Effector memory CD8-positive, alpha-beta T cell (primary cell): ENCODE results near the gene SLC8A1.
"Not testable (repeated sequence)": the region's sequence is repeated elsewhere in the genome, so short reads cannot be mapped to it uniquely, and the experiment has no call there.

ENCODE experiments used
- ATAC-seq: fragments of 150-1000 bp; cut with Tn5 transposase; replicated peaks from 2 replicates; pipeline ENCODE4 v1.10.0; 2021; ENCODE audit warnings: mild to moderate bottlenecking, moderate library complexity
- DNase-seq, 3 experiments: peaks; one replicate each; pipeline ENCODE4 v3.0.0; 2021
- H3K27ac Mint-ChIP-seq, 2 donors: one replicate each; pipeline ENCODE4 v1.8.0; 2022; ENCODE audit warnings: mild to moderate bottlenecking in 2 of 2, mixed read lengths in 2 of 2, moderate library complexity in 2 of 2
- H3K27me3 Mint-ChIP-seq, 2 donors: one replicate each; pipeline ENCODE4 v1.8.0; 2022; ENCODE audit warnings: mixed read lengths in 2 of 2
- H3K36me3 Mint-ChIP-seq: one replicate; pipeline ENCODE4 v1.8.0; 2022; ENCODE audit warnings: mild to moderate bottlenecking, moderate library complexity, mixed read lengths; ENCODE audit not compliant: insufficient read depth
- H3K4me1 Mint-ChIP-seq, 2 donors: one replicate each; pipeline ENCODE4 v1.8.0; 2022; ENCODE audit warnings: low read depth in 2 of 2, mixed read lengths in 2 of 2
- H3K4me3 Mint-ChIP-seq, 2 donors: one replicate each; pipeline ENCODE4 v1.8.0; 2022; ENCODE audit warnings: mild to moderate bottlenecking in 2 of 2, mixed read lengths in 2 of 2, moderate library complexity in 2 of 2
- H3K9me3 Mint-ChIP-seq, 2 donors: one replicate each; pipeline ENCODE4 v1.8.0; 2022; ENCODE audit warnings: mixed read lengths in 2 of 2

Gene SLC8A1

GRCh38 chr2:40095000-40095399 lies 356.9 kb downstream of the SLC8A1 start:
- no peak for DNase-seq
- Mint-ChIP-seq H3K36me3 (no peaks in the 10 kb centered on the region), H3K27ac (no peak overlapping the region), H3K9me3 (no peaks in the 10 kb centered on the region), H3K4me3 (no peak overlapping the region), H3K27me3 (no peaks in the 10 kb centered on the region), H3K4me1 (no peaks in the 10 kb centered on the region)
- ATAC-seq, result no peak

DNA sequence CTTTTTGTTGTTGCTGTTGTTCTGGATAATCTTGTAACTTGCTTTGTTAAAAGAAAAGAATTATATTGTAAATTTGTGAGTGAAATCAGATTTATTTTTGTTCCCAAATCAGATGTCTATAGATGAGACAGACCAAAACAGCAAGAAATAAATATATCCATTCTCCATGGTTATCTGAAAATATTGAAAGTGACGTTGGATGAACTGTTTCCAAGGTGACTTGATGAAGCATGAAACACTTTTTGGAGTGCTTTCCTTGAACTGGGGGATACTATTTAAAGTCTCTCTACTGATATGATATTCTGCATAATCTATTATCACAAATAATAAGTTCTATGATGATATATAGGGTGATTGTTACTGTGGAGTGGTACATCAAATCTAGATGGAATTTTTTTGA lies 357.4 kb downstream of the SLC8A1 start:
- Mint-ChIP-seq H3K36me3 (no peaks in the 10 kb centered on the region), H3K4me3 (no peak overlapping the region), H3K27ac (no peak overlapping the region), H3K27me3 (no peaks in the 10 kb centered on the region), H3K4me1 (no peaks in the 10 kb centered on the region), H3K9me3 (no peaks in the 10 kb centered on the region)
- no peak for DNase-seq
- ATAC-seq, result no peak

- no peaks in the 10 kb centered on the region for H3K36me3 Mint-ChIP-seq
- DNase-seq, result no peak
- no peak overlapping the region for H3K27ac Mint-ChIP-seq
- ATAC-seq, result no peak
- no peaks in the 10 kb centered on the region for H3K4me1 Mint-ChIP-seq
- H3K9me3 Mint-ChIP-seq, result peaks cover 0 to 3% of the 10 kb centered on the region in 2 donors
- H3K27me3 Mint-ChIP-seq, result no peaks in the 10 kb centered on the region
- H3K4me3 Mint-ChIP-seq, result no peak overlapping the region
Measured at GRCh38 chr2:40093021-40093675, 358.7 kb downstream of the SLC8A1 start.

DNA sequence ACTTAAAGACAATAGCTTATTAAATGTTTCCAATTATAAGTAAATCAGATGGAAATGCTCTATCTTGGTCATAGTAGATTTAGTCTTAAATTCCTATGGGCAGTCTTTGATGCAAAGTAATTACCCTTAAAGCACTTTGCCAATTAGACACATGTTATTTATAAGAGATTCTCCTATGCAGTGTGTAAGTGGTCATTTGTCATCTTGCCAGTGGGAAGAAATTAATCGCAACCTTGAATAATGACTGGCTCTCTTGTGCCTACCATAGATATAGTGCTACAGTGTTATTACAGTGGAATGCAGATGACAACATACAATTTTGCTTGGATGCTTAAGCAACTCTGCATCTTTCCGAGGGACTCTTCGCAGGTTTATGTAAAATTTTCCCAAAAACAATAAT lies 361.8 kb downstream of the SLC8A1 start:
- no peaks in the 10 kb centered on the region for H3K4me1 Mint-ChIP-seq
- peaks cover 0 to 8% of the 10 kb centered on the region in 2 donors for H3K9me3 Mint-ChIP-seq
- H3K4me3 Mint-ChIP-seq, result no peak overlapping the region
- H3K27ac Mint-ChIP-seq, result no peak overlapping the region
- no peak for ATAC-seq
- no peak for DNase-seq
- H3K36me3 Mint-ChIP-seq, result no peaks in the 10 kb centered on the region
- H3K27me3 Mint-ChIP-seq, result no peaks in the 10 kb centered on the region

GRCh38 chr2:40087927-40088326 lies 364.0 kb downstream of the SLC8A1 start:
- peaks cover 0 to 10% of the 10 kb centered on the region in 2 donors for H3K9me3 Mint-ChIP-seq

DNA sequence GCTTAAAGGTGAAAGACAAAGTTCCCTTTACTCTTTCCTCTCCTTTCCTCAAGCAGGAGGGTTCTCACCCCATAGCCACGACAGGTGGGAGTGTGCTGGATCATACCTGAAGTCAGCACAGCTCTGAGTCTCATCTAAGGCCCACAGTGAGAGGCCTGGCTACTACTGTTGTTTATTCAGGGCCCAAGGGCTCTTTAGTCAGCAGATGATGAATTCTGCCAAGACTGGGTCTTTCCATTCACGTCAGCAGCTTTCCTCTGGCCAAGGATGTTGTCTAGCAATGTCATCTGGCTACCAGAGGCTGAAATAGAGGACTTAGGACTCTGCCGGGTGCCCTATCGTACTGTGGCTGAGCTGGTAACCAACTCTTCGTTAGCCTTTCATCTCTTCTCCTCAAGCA lies 364.5 kb downstream of the SLC8A1 start:
- Mint-ChIP-seq H3K9me3 (peaks cover 0 to 10% of the 10 kb centered on the region in 2 donors), H3K27ac (no peak overlapping the region), H3K27me3 (no peaks in the 10 kb centered on the region), H3K4me1 (no peaks in the 10 kb centered on the region), H3K36me3 (no peaks in the 10 kb centered on the region), H3K4me3 (no peak overlapping the region)
- no peak for ATAC-seq
- DNase-seq, result no peak

More at GRCh38 chr2:40087927-40088326, 364.0 kb downstream of the SLC8A1 start:
- Mint-ChIP-seq H3K4me1 (no peaks in the 10 kb centered on the region), H3K27ac (no peak overlapping the region), H3K36me3 (no peaks in the 10 kb centered on the region), H3K27me3 (no peaks in the 10 kb centered on the region), H3K4me3 (no peak overlapping the region)
- DNase-seq (no peak), ATAC-seq (no peak)

- Mint-ChIP-seq H3K36me3 (no peaks in the 10 kb centered on the region), H3K27ac (no peak overlapping the region), H3K4me1 (no peaks in the 10 kb centered on the region), H3K9me3 (peaks cover 0 to 13% of the 10 kb centered on the region in 2 donors), H3K4me3 (no peak overlapping the region), H3K27me3 (no peaks in the 10 kb centered on the region)
- no peak for ATAC-seq
- DNase-seq, result no peak
Measured at GRCh38 chr2:40085786-40086185, 366.1 kb downstream of the SLC8A1 start.

DNA sequence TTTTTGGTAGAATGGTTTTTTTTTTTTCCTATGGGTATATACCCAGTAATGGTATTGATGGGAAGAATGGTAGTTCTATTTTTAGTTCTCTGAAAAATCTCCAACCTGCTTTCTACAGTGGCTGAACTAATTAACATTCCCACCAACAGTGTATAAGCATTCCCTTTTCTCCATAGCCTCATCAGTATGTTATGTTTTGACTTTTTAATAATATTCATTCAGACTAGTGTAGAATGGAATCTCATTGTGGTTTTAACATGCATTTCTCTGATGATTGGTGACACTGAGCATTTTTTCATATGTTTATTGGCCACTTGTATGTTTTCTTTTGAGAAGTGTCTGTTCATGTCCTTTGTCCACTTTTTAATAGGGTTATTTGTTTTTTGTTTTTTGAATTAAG lies 378.6 kb downstream of the SLC8A1 start:
- not testable (repeated sequence) for DNase-seq, H3K36me3 Mint-ChIP-seq, H3K27ac Mint-ChIP-seq, H3K4me1 Mint-ChIP-seq, H3K27me3 Mint-ChIP-seq, H3K4me3 Mint-ChIP-seq, ATAC-seq
- peaks cover 8 to 30% of the 10 kb centered on the region in 2 donors for H3K9me3 Mint-ChIP-seq

- DNase-seq (no peak), ATAC-seq (no peak)
- Mint-ChIP-seq H3K36me3 (peaks cover 2% of the 10 kb centered on the region), H3K27ac (no peak overlapping the region), H3K4me1 (no peaks in the 10 kb centered on the region), H3K27me3 (no peaks in the 10 kb centered on the region), H3K4me3 (no peak overlapping the region), H3K9me3 (peaks cover 5 to 28% of the 10 kb centered on the region in 2 donors)
Measured at GRCh38 chr2:40072442-40073232, 379.3 kb downstream of the SLC8A1 start.

DNA sequence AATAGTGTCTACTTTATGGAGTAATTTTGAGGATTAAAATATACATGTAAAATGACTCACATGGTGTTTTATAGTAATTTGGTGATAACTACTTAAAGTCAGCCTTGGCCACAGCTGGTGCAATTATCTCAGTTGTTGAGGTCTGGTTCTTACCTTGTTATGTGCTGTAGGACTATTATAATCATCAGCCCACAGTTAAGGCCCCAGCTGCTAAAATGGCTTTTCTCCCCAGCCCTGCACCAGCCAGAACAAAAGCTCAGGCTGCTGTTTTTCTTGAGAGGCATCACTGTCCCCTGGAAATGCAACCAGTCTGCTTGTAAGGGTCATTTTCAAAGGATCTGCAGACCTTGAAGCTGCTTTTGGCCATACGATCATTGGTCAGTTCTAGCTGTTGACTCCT lies 389.5 kb downstream of the SLC8A1 start:
- DNase-seq (no peak), ATAC-seq (no peak)
- no peaks in the 10 kb centered on the region for H3K27me3 Mint-ChIP-seq
- H3K27ac Mint-ChIP-seq, result no peak overlapping the region
- no peaks in the 10 kb centered on the region for H3K4me1 Mint-ChIP-seq
- H3K9me3 Mint-ChIP-seq, result peaks cover 1 to 8% of the 10 kb centered on the region in 2 donors
- no peaks in the 10 kb centered on the region for H3K36me3 Mint-ChIP-seq
- no peak overlapping the region for H3K4me3 Mint-ChIP-seq

DNA sequence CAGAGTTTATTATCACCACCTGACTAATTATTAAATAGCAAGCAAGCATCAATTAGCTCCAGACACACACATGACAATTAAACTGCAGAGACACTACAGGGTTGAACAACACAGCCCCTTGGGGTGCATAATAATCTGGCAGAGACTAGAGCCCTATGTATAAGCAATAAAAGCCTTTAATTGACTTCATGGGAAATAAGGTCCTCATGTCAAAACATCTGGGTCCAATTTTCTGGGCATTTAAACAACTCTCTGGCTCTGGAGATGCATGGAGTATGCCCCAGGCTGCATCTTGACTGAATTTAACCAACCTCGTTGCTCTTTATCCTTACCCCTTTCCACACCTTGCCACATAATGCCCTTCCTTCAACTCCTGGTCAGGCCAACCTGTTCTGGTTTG lies 402.1 kb downstream of the SLC8A1 start:
- Mint-ChIP-seq H3K4me1 (no peaks in the 10 kb centered on the region), H3K36me3 (no peaks in the 10 kb centered on the region), H3K27ac (no peak overlapping the region), H3K27me3 (no peaks in the 10 kb centered on the region), H3K4me3 (no peak overlapping the region), H3K9me3 (peaks cover 4 to 14% of the 10 kb centered on the region in 2 donors)
- ATAC-seq, result no peak
- no peak for DNase-seq

DNA sequence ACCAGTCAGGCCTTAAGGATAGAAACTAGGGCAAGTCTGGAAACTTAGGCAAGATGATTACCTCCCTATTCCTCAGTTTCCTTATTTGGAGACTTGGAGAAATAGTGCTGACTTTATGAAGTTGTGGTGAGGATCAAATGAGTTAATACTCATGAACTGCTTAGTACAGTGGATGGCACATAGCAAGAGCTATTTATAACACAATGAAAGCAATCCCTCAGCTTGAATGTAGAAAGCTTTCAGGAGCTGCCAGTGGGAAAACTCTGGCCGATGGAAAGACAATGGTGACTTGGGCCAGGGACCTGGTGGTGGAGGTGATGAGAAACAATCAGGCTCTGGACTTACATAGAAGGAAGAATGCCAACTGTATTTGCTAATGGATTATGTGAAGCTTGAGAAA lies 403.4 kb downstream of the SLC8A1 start:
- H3K36me3 Mint-ChIP-seq, result no peaks in the 10 kb centered on the region
- ATAC-seq (no peak), DNase-seq (no peak)
- no peak overlapping the region for H3K4me3 Mint-ChIP-seq
- H3K4me1 Mint-ChIP-seq, result no peaks in the 10 kb centered on the region
- no peak overlapping the region for H3K27ac Mint-ChIP-seq
- H3K9me3 Mint-ChIP-seq, result peaks cover 4 to 14% of the 10 kb centered on the region in 2 donors
- no peaks in the 10 kb centered on the region for H3K27me3 Mint-ChIP-seq

- ATAC-seq (no peak), DNase-seq (no peak)
- Mint-ChIP-seq H3K27me3 (no peaks in the 10 kb centered on the region), H3K36me3 (no peaks in the 10 kb centered on the region), H3K4me1 (no peaks in the 10 kb centered on the region), H3K27ac (no peak overlapping the region), H3K9me3 (peaks cover 3 to 14% of the 10 kb centered on the region in 2 donors), H3K4me3 (no peak overlapping the region)
Measured at GRCh38 chr2:40047406-40047805, 404.5 kb downstream of the SLC8A1 start.
